Trophoblast cell (in vitro differentiated cells and primary cell): ENCODE results near the gene MKRN2OS.

ENCODE experiments used
- DNase-seq, 2 donors: peaks; one replicate each; pipeline ENCODE4 v3.0.0-alpha.2; 2016
- H2AFZ ChIP-seq: 2 replicates; pipeline ENCODE4 v1.6.1; 2013; ENCODE audit warnings: low read length, moderate library complexity, mild to moderate bottlenecking; ENCODE audit not compliant: insufficient read depth, poor library complexity
- H2AK5ac ChIP-seq: 2 replicates; pipeline ENCODE4 v1.6.1; 2013; ENCODE audit warnings: mild to moderate bottlenecking, low read length
- H2BK120ac ChIP-seq: 2 replicates; pipeline ENCODE4 v1.6.1; 2013; ENCODE audit warnings: low read length, mild to moderate bottlenecking, moderate library complexity; ENCODE audit not compliant: insufficient read depth, poor library complexity
- H2BK12ac ChIP-seq: 2 replicates; pipeline ENCODE4 v1.6.1; 2013; ENCODE audit warnings: mild to moderate bottlenecking, low read length, moderate library complexity
- H2BK5ac ChIP-seq: 2 replicates; pipeline ENCODE4 v1.6.1; 2013; ENCODE audit warnings: low read length, low read depth, moderate library complexity, mild to moderate bottlenecking; ENCODE audit not compliant: poor library complexity
- H3K14ac ChIP-seq: 2 replicates; pipeline ENCODE4 v1.6.1; 2013; ENCODE audit warnings: mild to moderate bottlenecking, low read length
- H3K18ac ChIP-seq: 2 replicates; pipeline ENCODE4 v1.6.1; 2013; ENCODE audit warnings: mild to moderate bottlenecking, low read length
- H3K23ac ChIP-seq: 2 replicates; pipeline ENCODE4 v1.6.1; 2013; ENCODE audit warnings: low read length
- H3K27ac ChIP-seq: 2 replicates; pipeline ENCODE4 v1.5.1; 2013; ENCODE audit warnings: low read depth, mild to moderate bottlenecking, inconsistent platforms, low read length, moderate library complexity
- H3K27me3 ChIP-seq: 2 replicates; pipeline ENCODE4 v1.6.1; 2013; ENCODE audit warnings: inconsistent platforms, mild to moderate bottlenecking, low read length, moderate library complexity; ENCODE audit not compliant: insufficient read depth
- H3K36me3 ChIP-seq, 2 experiments: 1 replicate in 1 of 2; 2 replicates in 1 of 2; pipeline ENCODE4 v1.6.1; 2013; ENCODE audit warnings: low read length in 2 of 2, mild to moderate bottlenecking in 2 of 2, moderate library complexity in 1 of 2; ENCODE audit not compliant: insufficient read depth in 2 of 2, control insufficient read depth in 1 of 2
- H3K4ac ChIP-seq: 2 replicates; pipeline ENCODE4 v1.6.1; 2013; ENCODE audit warnings: low read depth, mild to moderate bottlenecking, low read length, moderate library complexity
- H3K4me1 ChIP-seq, 2 experiments: 1 replicate in 1 of 2; 2 replicates in 1 of 2; pipeline ENCODE4 v1.6.1; 2013; ENCODE audit warnings: low read length in 2 of 2, mild to moderate bottlenecking in 2 of 2, moderate library complexity in 1 of 2; ENCODE audit not compliant: insufficient read depth in 2 of 2, control insufficient read depth in 1 of 2
- H3K4me2 ChIP-seq: 2 replicates; pipeline ENCODE4 v1.6.1; 2013; ENCODE audit warnings: inconsistent platforms, mild to moderate bottlenecking, low read length, moderate library complexity
- H3K4me3 ChIP-seq: 2 replicates; pipeline ENCODE4 v1.5.1; 2013; ENCODE audit warnings: mild to moderate bottlenecking, low read depth, low read length, inconsistent platforms
- H3K79me1 ChIP-seq: one replicate; pipeline ENCODE4 v1.6.1; 2013; ENCODE audit warnings: low read length
- H3K79me2 ChIP-seq: 2 replicates; pipeline ENCODE4 v1.6.1; 2013; ENCODE audit warnings: low read length, mild to moderate bottlenecking; ENCODE audit not compliant: control insufficient read depth, insufficient read depth, poor library complexity
- H3K9ac ChIP-seq: 2 replicates; pipeline ENCODE4 v1.6.1; 2013; ENCODE audit warnings: mild to moderate bottlenecking, low read length
- H3K9me3 ChIP-seq: 2 replicates; pipeline ENCODE4 v1.6.1; 2013; ENCODE audit warnings: low read depth, mild to moderate bottlenecking, control low read depth, inconsistent platforms, low read length; ENCODE audit not compliant: insufficient read depth
- H4K12ac ChIP-seq: 2 replicates; pipeline ENCODE4 v1.6.1; 2013; ENCODE audit warnings: low read depth, mild to moderate bottlenecking, low read length, moderate library complexity
- H4K8ac ChIP-seq: 2 replicates; pipeline ENCODE4 v1.6.1; 2013; ENCODE audit warnings: low read depth, mild to moderate bottlenecking, low read length, moderate library complexity
- H4K91ac ChIP-seq: one replicate; pipeline ENCODE4 v1.6.1; 2013; ENCODE audit warnings: low read depth, mild to moderate bottlenecking, low read length, moderate library complexity
- WGBS: extraction: QIAGEN DNeasy Blood & Tissue Kit; methylation state at CpG from one replicate; pipeline ENCODE4 v1.1.7; 2013; ENCODE audit warnings: missing lambda C conversion rate; ENCODE audit not compliant: insufficient read length, insufficient coverage; ENCODE audit errors: extremely low coverage; 5-methylcytosine and 5-hydroxymethylcytosine counted together

Gene MKRN2OS

DNA sequence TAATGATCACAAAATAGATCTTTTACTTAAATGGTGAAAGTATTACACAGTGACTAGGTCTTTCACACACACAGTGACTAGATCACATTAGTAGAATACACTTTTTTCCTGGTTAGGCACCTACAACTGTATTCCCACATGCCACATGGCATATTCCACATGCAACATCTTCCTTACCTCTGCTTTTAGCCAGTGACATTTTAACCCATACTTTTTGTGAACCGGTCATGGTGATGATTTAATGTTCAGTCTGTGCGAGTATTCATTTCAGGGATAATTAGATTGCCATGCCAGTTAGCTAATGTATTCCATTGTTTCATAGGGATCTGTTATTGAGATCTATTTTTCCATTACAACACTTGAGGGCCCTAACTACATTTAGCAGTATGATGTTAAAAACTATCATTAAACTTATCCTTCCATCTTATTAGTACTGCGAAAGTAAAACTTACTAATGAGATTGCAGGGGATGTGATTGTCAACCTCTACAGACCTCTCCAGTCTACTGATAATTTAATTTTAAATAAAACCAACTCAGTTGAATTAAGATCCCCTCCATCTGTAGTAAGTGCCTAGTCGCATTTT is 32.7 kb downstream of the MKRN2OS start:
- Histone ChIP-seq H3K23ac (no peak overlapping the region), H3K36me3 (peaks cover 1 to 4% of the 10 kb centered on the region in 2 experiments), H4K8ac (no peak overlapping the region), H2AK5ac (no peak overlapping the region), H3K4me1 (peaks cover 7% of the 10 kb centered on the region in 2 experiments), H2BK120ac (no peak overlapping the region), H3K9ac (no peak overlapping the region), H3K4ac (no peak overlapping the region), H4K91ac (no peak overlapping the region), H4K12ac (no peak overlapping the region), H3K9me3 (peaks cover 2% of the 10 kb centered on the region), H3K14ac (no peak overlapping the region), H2AFZ (no peak overlapping the region), H3K4me3 (no peak overlapping the region), H3K18ac (no peak overlapping the region), H2BK12ac (no peak overlapping the region), H3K79me2 (no peaks in the 10 kb centered on the region), H3K27ac (no peak overlapping the region), H2BK5ac (no peak overlapping the region), H3K4me2 (no peak overlapping the region), H3K79me1 (peaks cover 2% of the 10 kb centered on the region), H3K27me3 (no peaks in the 10 kb centered on the region)
- no CpG with 5 or more reads among the region's 4 CpGs for WGBS
- no peak for DNase-seq

DNA sequence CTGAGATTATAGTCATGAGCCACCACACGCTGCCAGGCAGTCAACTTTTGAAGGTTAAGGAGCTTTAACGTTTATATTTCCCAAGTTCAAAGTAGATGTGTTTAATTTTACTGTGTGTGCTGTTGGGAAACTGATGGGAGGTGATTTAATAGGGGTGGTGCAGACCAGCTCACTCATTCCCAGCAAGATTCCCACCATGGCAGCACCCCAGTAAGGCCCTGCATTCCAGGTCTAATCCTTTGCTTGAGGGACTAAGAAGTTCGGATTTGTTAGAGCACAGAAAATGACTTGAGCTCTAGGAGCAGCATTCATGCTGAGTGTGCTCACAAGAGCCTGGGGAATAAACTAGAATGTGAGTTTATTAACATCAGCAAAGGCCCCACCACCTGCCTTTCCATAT is 35.8 kb downstream of the MKRN2OS start:
- H3K4me1 ChIP-seq: peaks cover 7% of the 10 kb centered on the region in 2 experiments
- no peaks in the 10 kb centered on the region for H3K27me3 ChIP-seq
- no CpG with 5 or more reads among the region's 3 CpGs for WGBS
- no peak overlapping the region for H3K18ac ChIP-seq
- H3K4me2 ChIP-seq: no peak overlapping the region
- no peak overlapping the region for H2BK5ac ChIP-seq
- no peak overlapping the region for H3K9ac ChIP-seq
- DNase-seq: no peak
- H3K9me3 ChIP-seq: peaks cover 2% of the 10 kb centered on the region
- H2AK5ac ChIP-seq: no peak overlapping the region
- H2AFZ ChIP-seq: no peak overlapping the region
- no peak overlapping the region for H4K8ac ChIP-seq
- no peaks in the 10 kb centered on the region for H3K79me2 ChIP-seq
- no peak overlapping the region for H3K14ac ChIP-seq
- peaks cover 1 to 2% of the 10 kb centered on the region in 2 experiments for H3K36me3 ChIP-seq
- no peak overlapping the region for H2BK120ac ChIP-seq
- H3K23ac ChIP-seq: no peak overlapping the region
- no peak overlapping the region for H3K27ac ChIP-seq
- no peak overlapping the region for H2BK12ac ChIP-seq
- H3K4me3 ChIP-seq: no peak overlapping the region
- H4K12ac ChIP-seq: no peak overlapping the region
- H3K4ac ChIP-seq: no peak overlapping the region
- no peak overlapping the region for H4K91ac ChIP-seq
- H3K79me1 ChIP-seq: peaks cover 2% of the 10 kb centered on the region

DNA sequence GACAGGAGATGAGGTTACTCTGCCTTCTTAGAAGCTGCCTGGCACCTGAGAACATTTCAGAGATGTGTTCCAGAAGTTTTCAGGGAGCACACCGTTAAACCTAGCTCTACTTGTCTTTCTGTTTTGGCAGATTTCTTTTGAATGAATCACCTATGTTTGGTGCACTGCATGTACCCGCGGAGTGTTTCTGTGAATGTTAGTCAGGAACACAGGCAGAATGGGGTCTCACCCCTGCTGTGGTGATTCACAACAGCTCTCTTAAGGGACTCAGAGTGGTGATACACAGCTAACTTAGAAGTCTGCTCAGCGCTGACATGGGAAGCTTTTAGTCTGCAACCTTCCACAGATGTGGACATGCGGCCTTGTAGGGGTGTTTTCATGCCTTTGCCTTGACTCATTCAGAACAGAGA is 37.0 kb downstream of the MKRN2OS start:
- Histone ChIP-seq H3K4ac (no peak overlapping the region), H3K27me3 (no peaks in the 10 kb centered on the region), H3K4me3 (no peak overlapping the region), H3K79me1 (peaks cover 2% of the 10 kb centered on the region), H4K91ac (no peak overlapping the region), H3K36me3 (peaks cover 6 to 7% of the 10 kb centered on the region in 2 experiments), H2BK12ac (no peak overlapping the region), H3K27ac (peak overlapping the region; percentile 5), H4K8ac (no peak overlapping the region), H2BK120ac (no peak overlapping the region), H3K18ac (no peak overlapping the region), H3K9ac (no peak overlapping the region), H4K12ac (no peak overlapping the region), H3K23ac (no peak overlapping the region), H2AK5ac (no peak overlapping the region), H3K14ac (no peak overlapping the region), H3K4me1 (peaks cover 7% of the 10 kb centered on the region in 2 experiments), H3K79me2 (no peaks in the 10 kb centered on the region), H3K4me2 (peak overlapping the region; percentile 11), H3K9me3 (peaks cover 2% of the 10 kb centered on the region), H2BK5ac (no peak overlapping the region), H2AFZ (no peak overlapping the region)
- no CpG with 5 or more reads among the region's 5 CpGs for WGBS
- DNase-seq: peak; percentile 21 to 66

DNA sequence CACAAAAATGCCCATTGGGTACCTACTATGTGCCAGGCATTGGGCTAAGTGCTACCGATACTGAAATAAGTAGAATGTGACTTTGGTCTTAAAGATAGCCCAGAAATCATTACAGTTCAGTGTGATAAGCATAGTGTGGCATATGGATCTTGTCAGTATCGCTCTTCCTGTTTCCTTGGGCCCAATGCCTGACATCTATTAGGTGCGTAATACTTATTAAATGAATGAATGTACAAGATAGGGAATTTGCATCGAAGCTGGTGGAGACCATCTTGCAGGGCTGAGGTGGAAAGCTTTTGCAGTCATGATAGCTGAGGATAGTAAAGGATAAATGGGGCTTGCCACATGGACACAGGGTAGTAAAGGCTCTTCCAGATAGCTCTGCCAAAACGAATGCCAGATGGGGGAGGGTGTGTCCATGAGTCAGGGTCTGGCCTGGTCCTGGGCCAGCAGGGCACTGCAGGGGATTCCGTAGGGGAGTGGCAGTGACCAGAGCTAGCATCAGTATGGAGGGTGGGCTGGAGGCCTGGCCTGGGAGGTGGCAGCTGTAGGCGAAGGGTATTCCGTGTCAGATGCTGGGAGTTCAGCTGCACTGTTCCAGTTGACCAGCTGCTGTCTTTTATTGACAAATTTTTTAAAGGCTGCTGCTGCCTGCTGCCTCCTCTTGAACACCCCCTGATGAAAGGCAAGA is 37.6 kb downstream of the MKRN2OS start:
- peak overlapping the region; percentile 5 for H3K27ac ChIP-seq
- no peak overlapping the region for H3K9ac ChIP-seq
- no peak overlapping the region for H3K23ac ChIP-seq
- H3K4ac ChIP-seq: no peak overlapping the region
- peaks cover 7% of the 10 kb centered on the region in 2 experiments for H3K4me1 ChIP-seq
- no peak overlapping the region for H2BK5ac ChIP-seq
- no peak overlapping the region for H2BK12ac ChIP-seq
- peaks cover 2% of the 10 kb centered on the region for H3K79me1 ChIP-seq
- H2AFZ ChIP-seq: no peak overlapping the region
- peaks cover 8 to 10% of the 10 kb centered on the region in 2 experiments for H3K36me3 ChIP-seq
- no peak overlapping the region for H4K91ac ChIP-seq
- H3K18ac ChIP-seq: no peak overlapping the region
- peaks cover 2% of the 10 kb centered on the region for H3K9me3 ChIP-seq
- H3K4me2 ChIP-seq: peak overlapping the region; percentile 11
- H4K12ac ChIP-seq: no peak overlapping the region
- no peak overlapping the region for H2BK120ac ChIP-seq
- no CpG with 5 or more reads among the region's 8 CpGs for WGBS
- no peak overlapping the region for H2AK5ac ChIP-seq
- no peaks in the 10 kb centered on the region for H3K27me3 ChIP-seq
- H3K79me2 ChIP-seq: no peaks in the 10 kb centered on the region
- no peak overlapping the region for H3K4me3 ChIP-seq
- no peak overlapping the region for H4K8ac ChIP-seq
- no peak for DNase-seq
- no peak overlapping the region for H3K14ac ChIP-seq
